Nephron progenitor cell (in vitro differentiated cells): Measurements from ENCODE around the gene RMND1.

Experiments
- DNase-seq: peaks from one replicate; pipeline ENCODE4 v3.0.0; 2021
- H3K27ac Mint-ChIP-seq: 2 replicates; pipeline ENCODE4 v1.8.0; 2021; ENCODE audit warnings: mild to moderate bottlenecking, moderate library complexity, mixed read lengths
- H3K27me3 Mint-ChIP-seq: 2 replicates; pipeline ENCODE4 v1.8.0; 2021; ENCODE audit warnings: mild to moderate bottlenecking, low read depth, mixed read lengths; ENCODE audit not compliant: poor library complexity
- H3K36me3 Mint-ChIP-seq: 2 replicates; pipeline ENCODE4 v1.8.0; 2021; ENCODE audit warnings: low read depth, mixed read lengths
- H3K4me1 Mint-ChIP-seq: 2 replicates; pipeline ENCODE4 v1.8.0; 2021; ENCODE audit warnings: mixed read lengths
- H3K4me3 Mint-ChIP-seq: 2 replicates; pipeline ENCODE4 v1.8.0; 2021; ENCODE audit warnings: mild to moderate bottlenecking, moderate library complexity, mixed read lengths
- H3K9me3 Mint-ChIP-seq: 2 replicates; pipeline ENCODE4 v1.8.0; 2021; ENCODE audit warnings: mild to moderate bottlenecking, moderate library complexity, mixed read lengths
- TF ChIP-seq, protein P1 (sequence below): fragments of 200-600 bp; sonication (generic); IDR thresholded peaks from 2 replicates; pipeline ENCODE4 v1.5.0; 2021; ENCODE audit warnings: antibody characterized with exemption

The RMND1 gene

DNA sequence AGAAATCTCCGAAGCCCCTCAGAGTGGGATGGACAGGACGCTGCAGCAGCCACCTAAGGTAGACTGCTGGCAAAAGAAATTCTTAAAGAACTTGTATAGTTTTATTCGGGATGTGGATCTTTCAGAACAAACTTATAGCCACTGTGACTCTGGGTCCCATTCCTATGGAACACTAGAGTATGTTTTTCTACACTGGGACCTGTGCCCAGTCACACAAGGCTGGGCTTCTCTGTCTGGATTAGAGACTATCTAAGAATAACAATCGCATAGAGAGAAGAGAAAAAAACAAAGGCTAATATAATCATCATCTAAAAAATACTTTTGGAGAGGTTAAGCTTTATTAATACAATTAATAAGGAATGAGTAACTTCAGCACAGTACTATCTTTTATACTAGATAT is 28.9 kb downstream of the RMND1 start:
- H3K9me3 Mint-ChIP-seq = no peaks in the 10 kb centered on the region

DNA sequence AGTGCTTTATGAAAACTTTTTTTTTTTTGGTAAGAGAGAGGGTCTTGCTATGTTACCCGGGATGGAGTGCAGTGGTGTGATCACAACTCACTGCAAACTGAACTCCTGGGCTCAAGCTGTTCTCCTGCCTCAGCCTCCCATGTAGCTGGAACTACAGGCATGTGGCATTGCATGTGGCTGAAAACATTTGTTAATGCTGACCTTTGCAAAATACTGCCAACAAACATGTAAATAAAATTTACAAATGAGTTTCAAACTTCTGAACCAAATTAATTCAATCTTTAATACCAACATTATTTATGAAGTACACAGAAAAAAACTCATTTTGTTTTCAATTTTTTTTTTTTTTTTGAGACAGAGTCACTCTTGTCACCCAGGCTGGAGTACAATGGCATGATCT is 34.4 kb downstream of the RMND1 start:
- TF ChIP-seq, protein P1, sequence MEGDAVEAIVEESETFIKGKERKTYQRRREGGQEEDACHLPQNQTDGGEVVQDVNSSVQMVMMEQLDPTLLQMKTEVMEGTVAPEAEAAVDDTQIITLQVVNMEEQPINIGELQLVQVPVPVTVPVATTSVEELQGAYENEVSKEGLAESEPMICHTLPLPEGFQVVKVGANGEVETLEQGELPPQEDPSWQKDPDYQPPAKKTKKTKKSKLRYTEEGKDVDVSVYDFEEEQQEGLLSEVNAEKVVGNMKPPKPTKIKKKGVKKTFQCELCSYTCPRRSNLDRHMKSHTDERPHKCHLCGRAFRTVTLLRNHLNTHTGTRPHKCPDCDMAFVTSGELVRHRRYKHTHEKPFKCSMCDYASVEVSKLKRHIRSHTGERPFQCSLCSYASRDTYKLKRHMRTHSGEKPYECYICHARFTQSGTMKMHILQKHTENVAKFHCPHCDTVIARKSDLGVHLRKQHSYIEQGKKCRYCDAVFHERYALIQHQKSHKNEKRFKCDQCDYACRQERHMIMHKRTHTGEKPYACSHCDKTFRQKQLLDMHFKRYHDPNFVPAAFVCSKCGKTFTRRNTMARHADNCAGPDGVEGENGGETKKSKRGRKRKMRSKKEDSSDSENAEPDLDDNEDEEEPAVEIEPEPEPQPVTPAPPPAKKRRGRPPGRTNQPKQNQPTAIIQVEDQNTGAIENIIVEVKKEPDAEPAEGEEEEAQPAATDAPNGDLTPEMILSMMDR = no peak
- peaks cover 74% of the 10 kb centered on the region for H3K36me3 Mint-ChIP-seq
- no peaks in the 10 kb centered on the region for H3K27me3 Mint-ChIP-seq
- DNase-seq = no peak
- H3K27ac Mint-ChIP-seq = no peak overlapping the region
- no peak overlapping the region for H3K4me3 Mint-ChIP-seq
- H3K4me1 Mint-ChIP-seq = no peaks in the 10 kb centered on the region
- peaks cover 18% of the 10 kb centered on the region for H3K9me3 Mint-ChIP-seq

More for the DNA sequence above, 28.9 kb downstream of the RMND1 start:
- Mint-ChIP-seq H3K27me3 (no peaks in the 10 kb centered on the region), H3K36me3 (peaks cover 70% of the 10 kb centered on the region), H3K4me3 (no peak overlapping the region), H3K27ac (no peak overlapping the region), H3K4me1 (no peaks in the 10 kb centered on the region)
- TF ChIP-seq, protein P1 = no peak
- no peak for DNase-seq

DNA sequence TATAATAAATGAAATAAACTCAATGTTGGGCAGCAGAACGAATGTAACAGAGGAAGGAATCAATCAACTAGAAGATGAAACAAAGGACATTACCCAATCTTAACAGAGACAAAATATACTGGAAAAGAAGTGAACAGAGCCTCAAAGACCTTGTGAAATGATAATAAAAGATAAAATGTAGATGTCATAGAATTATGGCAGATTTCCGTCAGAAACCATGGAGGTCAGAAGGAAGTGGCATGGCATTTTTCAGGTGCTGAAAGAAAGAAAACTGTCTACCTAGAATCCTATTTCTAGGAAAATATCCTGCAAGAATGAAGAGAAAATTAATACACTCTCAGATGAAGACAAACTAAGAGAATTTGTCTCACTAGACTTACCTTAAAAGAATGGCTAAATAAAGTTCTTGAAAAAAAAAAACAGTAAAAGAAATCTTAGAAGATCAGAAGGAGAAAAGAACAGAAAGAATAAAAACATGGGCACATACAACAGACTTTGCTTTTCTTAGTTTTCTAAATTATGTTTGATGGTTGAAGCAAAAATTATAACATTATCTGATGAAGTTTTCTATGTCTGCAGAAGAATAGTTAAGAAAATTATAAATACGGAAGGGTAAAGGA is 37.2 kb downstream of the RMND1 start:
- H3K27me3 Mint-ChIP-seq = no peaks in the 10 kb centered on the region
- H3K4me3 Mint-ChIP-seq = no peak overlapping the region

DNA sequence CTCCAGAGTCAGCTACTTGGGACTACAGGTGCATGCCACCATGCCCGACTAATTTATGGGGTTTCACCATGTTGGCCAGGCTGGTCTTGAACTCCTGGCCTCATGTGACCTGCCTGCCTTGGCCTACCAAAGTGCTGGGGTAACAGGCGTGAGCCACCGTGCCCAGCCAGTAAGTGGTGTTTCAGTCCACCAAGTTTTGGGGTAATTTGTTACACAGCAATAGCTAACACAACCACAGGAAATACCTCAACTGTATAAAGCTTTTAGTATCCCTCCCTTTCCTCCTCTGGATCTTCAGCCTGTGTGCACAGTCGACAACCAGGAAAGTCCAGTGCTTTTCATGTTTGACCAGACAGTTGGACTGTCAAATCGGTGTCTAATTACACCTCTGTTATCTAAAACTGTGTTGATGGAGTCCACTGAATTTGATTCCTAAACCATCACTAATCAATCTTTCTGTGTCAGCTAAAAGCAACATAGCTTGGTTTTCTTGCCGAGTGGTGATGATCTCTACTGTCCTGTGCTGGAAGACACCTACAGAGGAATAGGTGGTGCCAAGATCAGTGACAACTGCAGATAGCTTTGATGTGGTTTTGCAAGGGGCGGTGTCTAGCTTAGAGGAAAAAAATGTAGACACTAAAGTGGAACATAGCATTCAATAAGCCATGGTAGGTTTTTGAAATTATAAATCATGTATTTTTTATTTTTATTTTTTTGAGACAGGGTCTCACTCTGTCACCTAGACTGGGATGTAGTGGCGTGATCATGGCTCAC is 38.4 kb downstream of the RMND1 start:
- H3K27ac Mint-ChIP-seq = peak overlapping the region; percentile 38
- no peaks in the 10 kb centered on the region for H3K4me1 Mint-ChIP-seq
- H3K4me3 Mint-ChIP-seq = no peak overlapping the region
- no peak for DNase-seq
- TF ChIP-seq, protein P1 = no peak
- peaks cover 19% of the 10 kb centered on the region for H3K9me3 Mint-ChIP-seq
- H3K36me3 Mint-ChIP-seq = peaks cover 84% of the 10 kb centered on the region
- H3K27me3 Mint-ChIP-seq = no peaks in the 10 kb centered on the region

More for the DNA sequence above, 37.2 kb downstream of the RMND1 start:
- TF ChIP-seq, protein P1 = no peak
- Mint-ChIP-seq H3K36me3 (peaks cover 79% of the 10 kb centered on the region), H3K4me1 (no peaks in the 10 kb centered on the region), H3K9me3 (peaks cover 19% of the 10 kb centered on the region), H3K27ac (peak overlapping the region; percentile 10)
- DNase-seq = no peak

DNA sequence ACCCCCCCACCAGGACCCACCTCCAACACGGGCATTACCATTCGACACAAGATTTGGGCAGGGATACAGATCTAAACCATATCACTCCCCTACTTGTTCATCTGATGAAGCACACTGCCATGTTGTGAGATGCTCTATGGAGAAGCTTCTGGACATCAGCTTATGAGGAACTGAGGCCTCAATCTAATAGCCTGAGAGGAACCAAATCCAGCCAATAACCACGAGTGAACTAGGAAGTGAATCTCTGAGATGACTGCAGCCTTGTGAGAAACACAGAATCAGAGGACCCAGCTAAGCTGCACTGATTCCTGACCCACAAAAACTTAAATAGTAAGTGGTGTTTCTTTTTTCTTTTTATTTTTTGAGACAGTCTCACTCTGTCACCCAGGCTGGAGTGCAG is 39.0 kb downstream of the RMND1 start:
- peaks cover 19% of the 10 kb centered on the region for H3K9me3 Mint-ChIP-seq
- no peak overlapping the region for H3K4me3 Mint-ChIP-seq
- TF ChIP-seq, protein P1 = no peak
- no peak for DNase-seq
- H3K4me1 Mint-ChIP-seq = no peaks in the 10 kb centered on the region
- H3K36me3 Mint-ChIP-seq = peaks cover 87% of the 10 kb centered on the region
- no peak overlapping the region for H3K27ac Mint-ChIP-seq
- H3K27me3 Mint-ChIP-seq = no peaks in the 10 kb centered on the region

DNA sequence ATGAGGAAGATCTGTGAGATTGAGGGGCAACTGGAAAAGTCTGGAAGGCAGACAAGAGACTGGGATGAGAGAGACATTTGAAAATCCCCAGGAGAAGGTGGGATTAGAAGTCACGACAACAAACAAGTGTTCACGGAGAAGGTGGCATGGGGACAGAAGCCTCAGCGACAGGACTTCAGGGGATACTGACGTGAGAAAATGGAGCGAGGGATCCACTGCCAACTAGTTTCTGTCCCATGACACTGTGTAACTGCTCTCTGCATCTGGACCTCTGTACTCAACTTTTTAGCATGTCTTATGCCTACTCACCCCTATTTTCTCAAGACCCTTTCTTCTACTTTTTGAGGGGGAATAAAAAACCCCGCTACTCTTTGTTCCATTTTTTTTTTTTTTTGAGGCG is 42.2 kb downstream of the RMND1 start:
- H3K36me3 Mint-ChIP-seq = peaks cover 92% of the 10 kb centered on the region
- no peak overlapping the region for H3K4me3 Mint-ChIP-seq
- no peak for DNase-seq
- H3K9me3 Mint-ChIP-seq = peaks cover 17% of the 10 kb centered on the region
- no peaks in the 10 kb centered on the region for H3K27me3 Mint-ChIP-seq
- H3K4me1 Mint-ChIP-seq = no peaks in the 10 kb centered on the region
- TF ChIP-seq, protein P1 = no peak
- peak overlapping the region; percentile 89 for H3K27ac Mint-ChIP-seq
